Ovary (tissue), 3 donors: ENCODE results near the gene PCNX3.

Experiments used
- POLR2A ChIP-seq: fragments of 450-650 bp; IDR thresholded peaks from one replicate; pipeline ENCODE4 v1.6.1; 2017; ENCODE audit warnings: antibody characterized with exemption, mild to moderate bottlenecking, moderate library complexity
- TF ChIP-seq, protein P1 (sequence below), 3 donors: fragments of 450-650 bp in 2 of 3; fragments of 200-600 bp in 1 of 3; IDR thresholded peaks; one replicate each; pipeline versions ENCODE4 v1.5.1 to v1.8.0; 2016 to 2022; ENCODE audit warnings: antibody characterized with exemption in 3 of 3, mild to moderate bottlenecking in 1 of 3
- donor health status: DM: no; HTN: no; CAD: no.

DNA sequence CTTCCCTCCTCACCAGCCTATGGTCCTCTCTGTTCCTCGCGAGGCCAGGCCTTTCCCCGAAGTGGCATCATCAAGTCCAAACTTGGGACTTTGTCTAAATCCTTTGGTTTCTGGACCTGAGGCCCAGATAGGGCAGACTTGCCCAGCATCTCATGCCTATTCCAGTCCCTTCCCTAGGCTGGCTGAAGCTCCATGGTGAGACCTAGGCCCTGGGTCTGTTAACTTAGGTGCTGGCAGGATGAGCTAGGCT lies 35.7 kb downstream of the PCNX3 start:
- TF ChIP-seq, protein P1, sequence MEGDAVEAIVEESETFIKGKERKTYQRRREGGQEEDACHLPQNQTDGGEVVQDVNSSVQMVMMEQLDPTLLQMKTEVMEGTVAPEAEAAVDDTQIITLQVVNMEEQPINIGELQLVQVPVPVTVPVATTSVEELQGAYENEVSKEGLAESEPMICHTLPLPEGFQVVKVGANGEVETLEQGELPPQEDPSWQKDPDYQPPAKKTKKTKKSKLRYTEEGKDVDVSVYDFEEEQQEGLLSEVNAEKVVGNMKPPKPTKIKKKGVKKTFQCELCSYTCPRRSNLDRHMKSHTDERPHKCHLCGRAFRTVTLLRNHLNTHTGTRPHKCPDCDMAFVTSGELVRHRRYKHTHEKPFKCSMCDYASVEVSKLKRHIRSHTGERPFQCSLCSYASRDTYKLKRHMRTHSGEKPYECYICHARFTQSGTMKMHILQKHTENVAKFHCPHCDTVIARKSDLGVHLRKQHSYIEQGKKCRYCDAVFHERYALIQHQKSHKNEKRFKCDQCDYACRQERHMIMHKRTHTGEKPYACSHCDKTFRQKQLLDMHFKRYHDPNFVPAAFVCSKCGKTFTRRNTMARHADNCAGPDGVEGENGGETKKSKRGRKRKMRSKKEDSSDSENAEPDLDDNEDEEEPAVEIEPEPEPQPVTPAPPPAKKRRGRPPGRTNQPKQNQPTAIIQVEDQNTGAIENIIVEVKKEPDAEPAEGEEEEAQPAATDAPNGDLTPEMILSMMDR (IDR thresholded peaks at IDR 0.05), result no peak
- no peak for TF ChIP-seq POLR2A
